HFFc6 (cell line): ENCODE measurements around the gene PCDHB15. TPM values are rescaled to one million over a fixed set of nuclear protein-coding genes. Genes with fewer than 3 reads are reported as not detected.
"Not testable (repeated sequence)": the region's sequence is repeated elsewhere in the genome, so short reads cannot be mapped to it uniquely, and the experiment has no call there.

Experiments
- DNase-seq: peaks from one replicate; pipeline ENCODE4 v3.0.0-alpha.2; 2018
- H3K27ac Mint-ChIP-seq: 2 replicates; pipeline ENCODE4 v1.8.0; 2020; ENCODE audit warnings: mild to moderate bottlenecking, mixed read lengths
- H3K27me3 Mint-ChIP-seq: 2 replicates; pipeline ENCODE4 v1.8.0; 2021; ENCODE audit warnings: mild to moderate bottlenecking, moderate library complexity, mixed read lengths; ENCODE audit not compliant: insufficient read depth
- H3K36me3 Mint-ChIP-seq: 2 replicates; pipeline ENCODE4 v1.8.0; 2021; ENCODE audit warnings: low read depth, mixed read lengths
- H3K4me1 Mint-ChIP-seq: 2 replicates; pipeline ENCODE4 v1.8.0; 2020; ENCODE audit warnings: low read depth, mixed read lengths
- H3K4me3 Mint-ChIP-seq: 2 replicates; pipeline ENCODE4 v1.8.0; 2020; ENCODE audit warnings: mild to moderate bottlenecking, moderate library complexity, mixed read lengths
- H3K9me3 Mint-ChIP-seq: 2 replicates; pipeline ENCODE4 v1.8.0; 2020; ENCODE audit warnings: mild to moderate bottlenecking, mixed read lengths
- total RNA-seq, 6 experiments: library from RNA; stranded (reverse); fragmentation: NEBNext Ultra II Directional; extraction: Animal tissue kit (Norgen Biotek cat#: 25700); gene quantifications; 2 replicates in 1 of 6; 3 replicates in 5 of 6; pipeline ENCODE4 v1.2.3, GENCODE V29; 2021
- TF ChIP-seq, protein P1 (sequence below): fragments of 200-600 bp; sonication (generic); IDR thresholded peaks from 2 replicates; pipeline ENCODE4 v1.5.0; 2021; ENCODE audit warnings: antibody characterized with exemption, mild to moderate bottlenecking

The PCDHB15 gene
- total RNA-seq, 6 experiments from 2014 or later = 0.45 to 1.4 (median 0.99) TPM

DNA sequence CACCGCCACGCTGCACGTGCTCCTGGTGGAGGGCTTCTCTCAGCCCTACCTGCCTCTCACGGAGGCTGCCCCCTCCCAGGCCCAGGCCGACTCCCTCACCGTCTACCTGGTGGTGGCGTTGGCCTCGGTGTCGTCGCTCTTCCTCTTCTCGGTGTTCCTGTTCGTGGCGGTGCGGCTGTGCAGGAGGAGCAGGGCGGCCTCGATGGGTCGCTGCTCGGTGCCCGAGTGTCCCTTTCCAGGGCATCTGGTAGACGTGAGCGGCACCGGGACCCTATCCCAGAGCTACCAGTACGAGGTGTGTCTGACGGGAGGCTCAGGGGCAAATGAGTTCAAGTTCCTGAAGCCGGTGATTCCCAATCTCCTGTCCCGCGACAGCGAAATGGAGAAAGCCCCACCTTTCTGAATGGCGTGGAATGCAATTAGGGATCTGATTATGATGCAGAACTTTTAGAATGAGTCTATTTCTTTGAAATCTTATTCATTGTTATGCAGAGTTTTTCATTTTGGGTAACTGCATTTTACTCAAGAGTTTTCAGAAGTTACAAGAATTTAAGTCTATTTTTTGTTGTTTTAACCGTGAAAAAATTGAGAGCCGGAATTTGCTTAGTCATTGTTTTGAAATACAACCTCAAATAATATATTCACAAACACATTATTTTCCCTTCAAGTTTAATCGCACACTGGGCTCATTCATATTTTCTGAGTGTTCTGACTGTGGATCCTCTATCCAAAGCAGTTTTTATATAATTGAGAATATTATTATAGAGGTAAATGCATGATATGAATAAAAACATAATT lies 8.5 kb upstream of the PCDHB15 start:
- TF ChIP-seq, protein P1, sequence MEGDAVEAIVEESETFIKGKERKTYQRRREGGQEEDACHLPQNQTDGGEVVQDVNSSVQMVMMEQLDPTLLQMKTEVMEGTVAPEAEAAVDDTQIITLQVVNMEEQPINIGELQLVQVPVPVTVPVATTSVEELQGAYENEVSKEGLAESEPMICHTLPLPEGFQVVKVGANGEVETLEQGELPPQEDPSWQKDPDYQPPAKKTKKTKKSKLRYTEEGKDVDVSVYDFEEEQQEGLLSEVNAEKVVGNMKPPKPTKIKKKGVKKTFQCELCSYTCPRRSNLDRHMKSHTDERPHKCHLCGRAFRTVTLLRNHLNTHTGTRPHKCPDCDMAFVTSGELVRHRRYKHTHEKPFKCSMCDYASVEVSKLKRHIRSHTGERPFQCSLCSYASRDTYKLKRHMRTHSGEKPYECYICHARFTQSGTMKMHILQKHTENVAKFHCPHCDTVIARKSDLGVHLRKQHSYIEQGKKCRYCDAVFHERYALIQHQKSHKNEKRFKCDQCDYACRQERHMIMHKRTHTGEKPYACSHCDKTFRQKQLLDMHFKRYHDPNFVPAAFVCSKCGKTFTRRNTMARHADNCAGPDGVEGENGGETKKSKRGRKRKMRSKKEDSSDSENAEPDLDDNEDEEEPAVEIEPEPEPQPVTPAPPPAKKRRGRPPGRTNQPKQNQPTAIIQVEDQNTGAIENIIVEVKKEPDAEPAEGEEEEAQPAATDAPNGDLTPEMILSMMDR = no peak
- H3K27ac Mint-ChIP-seq = no peak overlapping the region
- DNase-seq = no peak
- H3K4me3 Mint-ChIP-seq = no peak overlapping the region
- peaks cover 8% of the 10 kb centered on the region for H3K27me3 Mint-ChIP-seq
- peaks cover 56% of the 10 kb centered on the region for H3K9me3 Mint-ChIP-seq
- peaks cover 20% of the 10 kb centered on the region for H3K36me3 Mint-ChIP-seq
- H3K4me1 Mint-ChIP-seq = no peaks in the 10 kb centered on the region

DNA sequence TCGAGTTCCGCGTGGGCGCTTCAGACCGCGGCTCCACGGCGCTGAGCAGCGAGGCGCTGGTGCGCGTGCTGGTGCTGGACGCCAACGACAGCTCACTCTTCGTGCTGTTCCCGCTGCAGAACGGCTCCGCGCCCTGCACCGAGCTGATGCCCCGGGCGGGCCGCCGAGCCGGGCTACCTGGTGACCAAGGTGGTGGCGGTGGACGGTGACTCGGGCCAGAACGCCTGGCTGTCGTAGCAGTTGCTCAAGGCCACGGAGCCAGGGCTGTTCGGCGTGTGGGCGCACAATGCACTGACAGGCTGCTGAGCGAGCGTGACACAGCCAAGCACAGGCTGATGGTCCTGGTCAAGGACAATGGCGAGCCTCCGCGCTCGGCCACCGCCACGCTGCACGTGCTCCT lies 3.7 kb upstream of the PCDHB15 start:
- no peak overlapping the region for H3K4me3 Mint-ChIP-seq
- TF ChIP-seq, protein P1 = no peak
- H3K4me1 Mint-ChIP-seq = no peaks in the 10 kb centered on the region
- peaks cover 10% of the 10 kb centered on the region for H3K27me3 Mint-ChIP-seq
- no peak overlapping the region for H3K27ac Mint-ChIP-seq
- peaks cover 84% of the 10 kb centered on the region for H3K9me3 Mint-ChIP-seq
- peaks cover 35% of the 10 kb centered on the region for H3K36me3 Mint-ChIP-seq
- no peak for DNase-seq

DNA sequence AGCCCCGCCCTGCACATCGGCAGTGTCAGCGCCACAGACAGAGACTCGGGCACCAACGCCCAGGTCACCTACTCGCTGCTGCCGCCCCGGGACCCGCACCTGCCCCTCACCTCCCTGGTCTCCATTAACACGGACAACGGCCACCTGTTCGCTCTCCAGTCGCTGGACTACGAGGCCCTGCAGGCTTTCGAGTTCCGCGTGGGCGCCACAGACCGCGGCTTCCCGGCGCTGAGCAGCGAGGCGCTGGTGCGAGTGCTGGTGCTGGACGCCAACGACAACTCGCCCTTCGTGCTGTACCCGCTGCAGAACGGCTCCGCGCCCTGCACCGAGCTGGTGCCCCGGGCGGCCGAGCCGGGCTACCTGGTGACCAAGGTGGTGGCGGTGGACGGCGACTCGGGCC lies 1.8 kb downstream of the PCDHB15 start:
- H3K27ac Mint-ChIP-seq, H3K4me1 Mint-ChIP-seq, DNase-seq, H3K27me3 Mint-ChIP-seq, H3K4me3 Mint-ChIP-seq: not testable (repeated sequence)
- peaks cover 37% of the 10 kb centered on the region for H3K36me3 Mint-ChIP-seq
- H3K9me3 Mint-ChIP-seq = peaks cover 94% of the 10 kb centered on the region

DNA sequence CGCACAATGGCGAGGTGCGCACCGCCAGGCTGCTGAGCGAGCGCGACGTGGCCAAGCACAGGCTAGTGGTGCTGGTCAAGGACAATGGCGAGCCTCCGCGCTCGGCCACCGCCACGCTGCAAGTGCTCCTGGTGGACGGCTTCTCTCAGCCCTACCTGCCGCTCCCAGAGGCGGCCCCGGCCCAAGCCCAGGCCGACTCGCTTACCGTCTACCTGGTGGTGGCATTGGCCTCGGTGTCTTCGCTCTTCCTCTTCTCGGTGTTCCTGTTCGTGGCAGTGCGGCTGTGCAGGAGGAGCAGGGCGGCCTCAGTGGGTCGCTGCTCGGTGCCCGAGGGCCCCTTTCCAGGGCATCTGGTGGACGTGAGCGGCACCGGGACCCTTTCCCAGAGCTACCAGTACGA lies 2.2 kb downstream of the PCDHB15 start:
- not testable (repeated sequence) for H3K4me1 Mint-ChIP-seq, H3K27ac Mint-ChIP-seq, H3K4me3 Mint-ChIP-seq, DNase-seq, H3K27me3 Mint-ChIP-seq
- H3K9me3 Mint-ChIP-seq = peaks cover 93% of the 10 kb centered on the region
- peaks cover 33% of the 10 kb centered on the region for H3K36me3 Mint-ChIP-seq

DNA sequence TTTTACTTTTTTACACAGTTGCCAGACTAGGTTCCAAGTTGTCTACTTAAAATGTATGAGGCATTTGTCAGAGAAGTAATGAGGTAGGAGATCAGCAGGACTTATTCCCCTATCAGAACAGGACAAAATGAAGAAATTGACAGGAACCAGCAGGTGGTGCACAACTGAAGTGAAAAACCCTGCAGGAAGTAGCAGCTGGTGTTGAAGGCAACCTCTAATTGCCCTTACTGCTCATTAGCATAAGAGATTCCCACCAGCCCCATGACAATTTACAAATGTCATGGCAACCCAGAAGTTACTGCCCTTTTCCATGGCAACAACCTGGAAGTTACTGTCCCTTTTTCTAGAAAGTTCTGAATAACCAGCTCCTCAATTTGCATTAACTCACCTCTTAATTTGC lies 5.4 kb downstream of the PCDHB15 start:
- TF ChIP-seq, protein P1 = no peak
- Mint-ChIP-seq H3K9me3 (peaks cover 88% of the 10 kb centered on the region), H3K4me1 (no peaks in the 10 kb centered on the region), H3K4me3 (no peak overlapping the region), H3K27me3 (no peaks in the 10 kb centered on the region; the same call in 1 of the 2 replicates), H3K36me3 (peaks cover 48% of the 10 kb centered on the region), H3K27ac (no peak overlapping the region)
- DNase-seq = no peak

DNA sequence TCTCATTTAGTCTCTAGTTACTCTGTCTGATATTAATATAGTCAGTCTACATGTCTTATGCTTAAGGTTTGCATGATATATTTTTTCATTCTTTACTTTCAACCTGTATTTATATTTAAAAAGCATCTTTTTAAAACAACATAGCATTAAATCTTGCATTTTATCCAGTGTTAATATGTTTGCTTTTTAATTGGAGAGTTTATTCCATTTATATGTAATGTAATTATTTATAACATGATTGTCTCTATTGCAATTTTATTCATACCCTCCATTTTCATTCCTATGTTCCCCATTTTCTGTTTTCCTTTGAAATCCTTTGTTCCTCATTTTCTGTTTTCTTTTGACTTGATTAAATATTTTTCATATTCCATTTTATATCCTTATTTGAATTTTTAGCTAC lies 13.3 kb downstream of the PCDHB15 start:
- no peaks in the 10 kb centered on the region for H3K27me3 Mint-ChIP-seq
- no peak overlapping the region for H3K4me3 Mint-ChIP-seq
- no peak for DNase-seq
- TF ChIP-seq, protein P1 = no peak
- peaks cover 92% of the 10 kb centered on the region for H3K9me3 Mint-ChIP-seq
- no peaks in the 10 kb centered on the region for H3K4me1 Mint-ChIP-seq
- H3K27ac Mint-ChIP-seq = no peak overlapping the region
- H3K36me3 Mint-ChIP-seq = peaks cover 74% of the 10 kb centered on the region
